Thyroid gland (tissue), 4 donors: ENCODE results near the gene SBDS.

Experiments
- POLR2A ChIP-seq, 2 donors: fragments of 450-650 bp; IDR thresholded peaks; one replicate each; pipeline ENCODE4 v1.6.1; 2017; ENCODE audit warnings: antibody characterized with exemption in 2 of 2, mild to moderate bottlenecking in 2 of 2, moderate library complexity in 1 of 2
- TF ChIP-seq, protein P1 (sequence below), 6 experiments: fragments of 200-600 bp in 3 of 6; fragments of 450-650 bp in 3 of 6; sonication (generic) in 3 of 6; IDR thresholded peaks; one replicate each; pipeline ENCODE4 v1.5.1; 2016 to 2019; ENCODE audit warnings: antibody characterized with exemption in 6 of 6, mild to moderate bottlenecking in 2 of 6, inconsistent platforms in 1 of 6, moderate library complexity in 1 of 6

DNA sequence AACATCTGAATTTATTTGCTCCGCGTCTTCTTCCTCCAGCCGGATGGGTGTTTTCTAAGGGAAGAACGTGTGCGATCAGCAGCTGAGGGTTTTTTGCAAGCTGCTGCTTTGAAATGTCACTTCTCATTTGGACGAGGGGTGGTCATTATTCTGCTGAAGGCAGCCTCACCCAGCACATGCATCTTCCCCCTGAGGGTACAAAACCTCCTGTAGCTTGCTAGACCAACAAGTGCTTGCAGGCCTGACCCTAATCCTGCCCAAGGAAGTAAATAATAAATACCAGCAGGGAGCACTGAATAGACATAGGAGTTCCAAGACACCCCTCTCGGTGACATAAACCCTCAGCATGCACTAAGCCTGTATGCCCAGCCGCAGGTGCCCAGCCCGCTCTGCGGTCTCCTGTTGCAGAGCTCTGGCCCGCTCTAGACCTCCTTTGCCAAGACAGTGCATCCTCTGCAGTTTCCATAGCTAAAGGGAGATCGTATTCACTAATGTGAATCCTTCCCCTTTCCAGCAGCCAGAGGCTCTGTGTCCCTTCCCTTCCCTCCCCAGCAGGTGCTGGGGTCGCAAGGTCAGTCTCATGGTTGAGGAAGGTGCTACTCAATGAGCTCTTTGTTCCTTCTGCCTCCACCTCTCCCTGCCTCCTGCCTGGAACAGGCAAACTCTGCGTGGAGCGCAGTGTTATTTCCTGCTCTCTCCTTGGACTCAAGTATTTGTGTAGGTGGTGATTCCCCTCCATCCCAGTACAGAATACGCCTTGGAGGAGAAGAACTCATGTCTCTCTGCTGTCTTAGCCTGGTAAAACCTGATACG, 36.6 kb downstream of the SBDS start:
- TF ChIP-seq POLR2A (IDR thresholded peaks at IDR 0.05), result no peak
- TF ChIP-seq, protein P1, sequence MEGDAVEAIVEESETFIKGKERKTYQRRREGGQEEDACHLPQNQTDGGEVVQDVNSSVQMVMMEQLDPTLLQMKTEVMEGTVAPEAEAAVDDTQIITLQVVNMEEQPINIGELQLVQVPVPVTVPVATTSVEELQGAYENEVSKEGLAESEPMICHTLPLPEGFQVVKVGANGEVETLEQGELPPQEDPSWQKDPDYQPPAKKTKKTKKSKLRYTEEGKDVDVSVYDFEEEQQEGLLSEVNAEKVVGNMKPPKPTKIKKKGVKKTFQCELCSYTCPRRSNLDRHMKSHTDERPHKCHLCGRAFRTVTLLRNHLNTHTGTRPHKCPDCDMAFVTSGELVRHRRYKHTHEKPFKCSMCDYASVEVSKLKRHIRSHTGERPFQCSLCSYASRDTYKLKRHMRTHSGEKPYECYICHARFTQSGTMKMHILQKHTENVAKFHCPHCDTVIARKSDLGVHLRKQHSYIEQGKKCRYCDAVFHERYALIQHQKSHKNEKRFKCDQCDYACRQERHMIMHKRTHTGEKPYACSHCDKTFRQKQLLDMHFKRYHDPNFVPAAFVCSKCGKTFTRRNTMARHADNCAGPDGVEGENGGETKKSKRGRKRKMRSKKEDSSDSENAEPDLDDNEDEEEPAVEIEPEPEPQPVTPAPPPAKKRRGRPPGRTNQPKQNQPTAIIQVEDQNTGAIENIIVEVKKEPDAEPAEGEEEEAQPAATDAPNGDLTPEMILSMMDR (IDR thresholded peaks at IDR 0.05), result no peak
